GM12878 (cell line): Measurements from ENCODE around the gene XDH.

Experiments
- CEBPB ChIP-seq, 2 experiments: fragments of 150-350 bp in 1 of 2; IDR thresholded peaks; 2 replicates each; pipeline ENCODE4 v1.6.1; 2012 to 2014; ENCODE audit warnings: low read depth in 2 of 2, low read length in 2 of 2, borderline replicate concordance in 1 of 2, inconsistent platforms in 1 of 2
- CHD4 ChIP-seq: fragments of 200-600 bp; sonication (generic); IDR thresholded peaks from 2 replicates; pipeline ENCODE4 v1.6.1; 2016; ENCODE audit warnings: mild to moderate bottlenecking
- POLR2AphosphoS5 ChIP-seq: IDR thresholded peaks from 2 replicates; pipeline ENCODE4 v1.6.1; 2011; ENCODE audit warnings: mild to moderate bottlenecking, low read length, inconsistent platforms
- SREBF2 ChIP-seq: IDR thresholded peaks from 2 replicates; pipeline ENCODE4 v1.6.1; 2012; ENCODE audit warnings: mild to moderate bottlenecking, low read length
- STAT1 ChIP-seq: fragments of 450-650 bp; conservative IDR thresholded peaks from 2 replicates; pipeline ENCODE4 v1.6.1; 2014; ENCODE audit warnings: antibody characterized with exemption, mild to moderate bottlenecking
- ZNF274 ChIP-seq: IDR thresholded peaks from one replicate; pipeline ENCODE4 v1.8.0; 2011; ENCODE audit not compliant: insufficient read length, insufficient read depth

DNA sequence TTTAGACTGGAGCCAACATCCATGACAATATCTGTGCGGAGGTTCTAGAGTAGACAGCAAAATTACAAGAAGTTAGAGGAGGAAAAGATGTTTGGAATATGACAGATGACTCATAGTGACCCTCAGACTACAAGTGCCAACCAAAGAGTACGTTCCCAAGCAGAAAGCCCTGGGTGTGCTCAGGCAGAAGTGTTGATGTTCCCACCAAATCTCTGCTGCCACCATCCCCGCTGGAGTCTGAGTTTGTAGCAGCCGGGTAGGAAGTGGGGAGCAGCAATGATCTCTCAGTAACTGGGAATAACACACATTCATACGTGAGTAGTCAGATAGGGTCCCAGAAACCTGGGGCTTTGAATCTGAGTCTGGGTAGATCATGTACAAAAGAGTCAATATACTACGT is 73.2 kb downstream of the XDH start:
- TF ChIP-seq STAT1 (no peak), CHD4 (no peak), SREBF2 (no peak), ZNF274 (no peak), CEBPB (IDR thresholded peaks at IDR 0.05; ENCODE audit: borderline replicate concordance in 1 of 2, low read depth in 2 of 2, low read length in 2 of 2) (no peak), POLR2AphosphoS5 (no peak)
